HG03378 (cell line): ENCODE data around the gene CHRM2.

ENCODE experiments used
- ATAC-seq: cut with Tn5 transposase; IDR thresholded peaks from one replicate; pipeline ENCODE4 v1.9.1; 2021; ENCODE audit warnings: mild to moderate bottlenecking, moderate library complexity; ENCODE audit not compliant: unreplicated experiment

The CHRM2 gene

GRCh38 chr7:137018468-137018867, 150.0 kb downstream of the CHRM2 start:
- no peak for ATAC-seq

GRCh38 chr7:137020351-137020750, 151.9 kb downstream of the CHRM2 start:
- no peak for ATAC-seq

- ATAC-seq: no peak
These were observed 157.2 kb downstream of the CHRM2 start for GRCh38 chr7:137025469-137026175.

- no peak for ATAC-seq
These were observed 157.7 kb downstream of the CHRM2 start for GRCh38 chr7:137026176-137026500.

GRCh38 chr7:137032436-137032835, 164.0 kb downstream of the CHRM2 start:
- no peak for ATAC-seq

GRCh38 chr7:137036768-137037167, 168.3 kb downstream of the CHRM2 start:
- no peak for ATAC-seq

GRCh38 chr7:137038706-137039105, 170.3 kb downstream of the CHRM2 start:
- no peak for ATAC-seq

- no peak for ATAC-seq
These were observed 172.3 kb downstream of the CHRM2 start for GRCh38 chr7:137040745-137041144.

GRCh38 chr7:137045573-137045972, 177.1 kb downstream of the CHRM2 start:
- no peak for ATAC-seq

GRCh38 chr7:137069249-137069963, 201.0 kb downstream of the CHRM2 start:
- no peak for ATAC-seq
